Neural progenitor cell (in vitro differentiated cells): Measurements from ENCODE around the gene CFDP1. TPM values are rescaled to one million over a fixed set of nuclear protein-coding genes. Genes with fewer than 3 reads are reported as not detected.
"Not testable (repeated sequence)": the region's sequence is repeated elsewhere in the genome, so short reads cannot be mapped to it uniquely, and the experiment has no call there.

Experiments
- DNase-seq: peaks from one replicate; pipeline ENCODE4 v3.0.0-alpha.2; 2016; ENCODE audit warnings: low spot score
- H2AFZ ChIP-seq: fragments of 200-600 bp; sonication (generic); replicated peaks from 2 replicates; pipeline ENCODE4 v1.6.1; 2016; ENCODE audit warnings: antibody characterized with exemption
- H3F3A ChIP-seq: fragments of 200-600 bp; sonication (generic); 2 replicates; pipeline ENCODE4 v1.6.1; 2016; ENCODE audit warnings: antibody characterized with exemption, low read depth
- H3K27ac ChIP-seq: fragments of 200-600 bp; sonication (generic); 2 replicates; pipeline ENCODE4 v1.5.1; 2016; ENCODE audit warnings: mild to moderate bottlenecking
- H3K27me3 ChIP-seq: fragments of 200-600 bp; sonication (generic); 2 replicates; pipeline ENCODE4 v1.6.1; 2016; ENCODE audit warnings: mild to moderate bottlenecking, moderate library complexity
- H3K36me3 ChIP-seq: fragments of 200-600 bp; sonication (generic); 2 replicates; pipeline ENCODE4 v1.5.1; 2016
- H3K4me1 ChIP-seq: fragments of 200-600 bp; sonication (generic); 2 replicates; pipeline ENCODE4 v1.6.1; 2016; ENCODE audit warnings: mixed run types
- H3K4me2 ChIP-seq: fragments of 200-600 bp; sonication (generic); 2 replicates; pipeline ENCODE4 v1.6.1; 2016
- H3K4me3 ChIP-seq: fragments of 200-600 bp; sonication (generic); 2 replicates; pipeline ENCODE4 v1.5.1; 2016
- H3K79me2 ChIP-seq: fragments of 200-600 bp; sonication (generic); 2 replicates; pipeline ENCODE4 v1.6.1; 2016; ENCODE audit warnings: low read depth
- H3K9ac ChIP-seq: fragments of 200-600 bp; sonication (generic); 2 replicates; pipeline ENCODE4 v1.6.1; 2016
- H3K9me3 ChIP-seq: fragments of 200-600 bp; sonication (generic); 2 replicates; pipeline ENCODE4 v1.5.1; 2016; ENCODE audit warnings: low read depth
- H4K20me1 ChIP-seq: fragments of 200-600 bp; sonication (generic); 2 replicates; pipeline ENCODE4 v1.6.1; 2016; ENCODE audit warnings: low read depth
- H3K27ac Mint-ChIP-seq: 3 replicates; pipeline ENCODE4 v1.8.0; 2021; ENCODE audit warnings: mixed read lengths
- H3K27me3 Mint-ChIP-seq: 2 replicates; pipeline ENCODE4 v1.8.0; 2022; ENCODE audit warnings: low read depth, mild to moderate bottlenecking, inconsistent platforms, moderate library complexity, mixed read lengths; ENCODE audit not compliant: insufficient read depth
- H3K36me3 Mint-ChIP-seq: 3 replicates; pipeline ENCODE4 v1.8.0; 2021; ENCODE audit warnings: mixed read lengths
- H3K4me1 Mint-ChIP-seq: 3 replicates; pipeline ENCODE4 v1.8.0; 2021; ENCODE audit warnings: mixed read lengths
- H3K4me3 Mint-ChIP-seq: 3 replicates; pipeline ENCODE4 v1.8.0; 2021; ENCODE audit warnings: mild to moderate bottlenecking, moderate library complexity, mixed read lengths
- H3K9me3 Mint-ChIP-seq: 3 replicates; pipeline ENCODE4 v1.8.0; 2020; ENCODE audit warnings: mixed read lengths
- EZH2 ChIP-seq: fragments of 200-600 bp; sonication (generic); IDR thresholded peaks from 2 replicates; pipeline ENCODE4 v1.6.1; 2017; ENCODE audit warnings: antibody characterized with exemption, mild to moderate bottlenecking, moderate library complexity
- EZH2phosphoT487 ChIP-seq: fragments of 200-600 bp; sonication (generic); IDR thresholded peaks from 2 replicates; pipeline ENCODE4 v1.6.1; 2017; ENCODE audit warnings: antibody characterized with exemption
- total RNA-seq: library from RNA; depleted of rRNA; stranded (reverse); fragments of >200 nt; gene quantifications from 2 replicates; pipeline ENCODE4 v1.2.3, GENCODE V29; 2015; ENCODE audit warnings: low replicate concordance
- TF ChIP-seq, protein P1 (sequence below): fragments of 200-600 bp; sonication (generic); IDR thresholded peaks from 2 replicates; pipeline ENCODE4 v1.5.1; 2017; ENCODE audit warnings: antibody characterized with exemption, mild to moderate bottlenecking

CFDP1 gene
- total RNA-seq, 1 donor from 2014 or later, result 159 TPM

DNA sequence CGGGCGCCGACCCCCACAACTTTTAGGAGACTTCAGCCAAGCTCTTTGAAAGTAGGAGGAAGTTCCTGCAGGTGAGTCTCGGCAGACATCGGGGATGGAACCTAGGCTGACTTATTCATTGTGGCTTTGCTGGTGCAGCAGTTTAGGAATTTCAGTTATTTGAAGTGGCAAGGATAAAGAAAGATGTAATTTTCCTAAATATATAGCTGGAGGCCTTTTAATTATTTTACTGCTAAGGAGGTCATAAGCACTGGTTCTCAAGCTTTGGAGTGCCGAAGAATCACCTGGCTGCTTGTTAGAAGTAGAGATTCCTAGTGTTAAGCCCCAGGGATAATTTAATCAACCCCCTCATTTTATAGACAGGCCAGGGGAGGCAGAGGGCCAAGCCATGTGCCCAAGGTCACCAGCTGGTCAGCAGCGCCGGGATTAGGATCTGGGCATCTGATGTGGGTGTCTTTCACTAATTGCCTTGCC is 152.9 kb downstream of the CFDP1 start:
- H3K9me3 ChIP-seq, result no peaks in the 10 kb centered on the region
- no peak overlapping the region for H3K4me3 Mint-ChIP-seq
- H3K27me3 Mint-ChIP-seq, result no peaks in the 10 kb centered on the region
- no peak overlapping the region for H3K27ac ChIP-seq
- H3K9ac ChIP-seq, result no peak overlapping the region
- peaks cover 8% of the 10 kb centered on the region for H3K4me1 Mint-ChIP-seq
- TF ChIP-seq, protein P1, sequence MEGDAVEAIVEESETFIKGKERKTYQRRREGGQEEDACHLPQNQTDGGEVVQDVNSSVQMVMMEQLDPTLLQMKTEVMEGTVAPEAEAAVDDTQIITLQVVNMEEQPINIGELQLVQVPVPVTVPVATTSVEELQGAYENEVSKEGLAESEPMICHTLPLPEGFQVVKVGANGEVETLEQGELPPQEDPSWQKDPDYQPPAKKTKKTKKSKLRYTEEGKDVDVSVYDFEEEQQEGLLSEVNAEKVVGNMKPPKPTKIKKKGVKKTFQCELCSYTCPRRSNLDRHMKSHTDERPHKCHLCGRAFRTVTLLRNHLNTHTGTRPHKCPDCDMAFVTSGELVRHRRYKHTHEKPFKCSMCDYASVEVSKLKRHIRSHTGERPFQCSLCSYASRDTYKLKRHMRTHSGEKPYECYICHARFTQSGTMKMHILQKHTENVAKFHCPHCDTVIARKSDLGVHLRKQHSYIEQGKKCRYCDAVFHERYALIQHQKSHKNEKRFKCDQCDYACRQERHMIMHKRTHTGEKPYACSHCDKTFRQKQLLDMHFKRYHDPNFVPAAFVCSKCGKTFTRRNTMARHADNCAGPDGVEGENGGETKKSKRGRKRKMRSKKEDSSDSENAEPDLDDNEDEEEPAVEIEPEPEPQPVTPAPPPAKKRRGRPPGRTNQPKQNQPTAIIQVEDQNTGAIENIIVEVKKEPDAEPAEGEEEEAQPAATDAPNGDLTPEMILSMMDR, result no peak
- TF ChIP-seq EZH2phosphoT487 (no peak), EZH2 (no peak)
- peaks cover 1% of the 10 kb centered on the region for H3K9me3 Mint-ChIP-seq
- no peaks in the 10 kb centered on the region for H3F3A ChIP-seq
- H3K27me3 ChIP-seq, result no peaks in the 10 kb centered on the region
- H3K79me2 ChIP-seq, result no peaks in the 10 kb centered on the region
- no peaks in the 10 kb centered on the region for H3K4me1 ChIP-seq
- no peak overlapping the region for H3K4me3 ChIP-seq
- peaks cover 4% of the 10 kb centered on the region for H4K20me1 ChIP-seq
- peaks cover 6% of the 10 kb centered on the region for H3K36me3 Mint-ChIP-seq
- H3K36me3 ChIP-seq, result no peaks in the 10 kb centered on the region
- H3K27ac Mint-ChIP-seq, result no peak overlapping the region
- H3K4me2 ChIP-seq, result no peak overlapping the region
- H2AFZ ChIP-seq, result no peak overlapping the region
- DNase-seq, result no peak

DNA sequence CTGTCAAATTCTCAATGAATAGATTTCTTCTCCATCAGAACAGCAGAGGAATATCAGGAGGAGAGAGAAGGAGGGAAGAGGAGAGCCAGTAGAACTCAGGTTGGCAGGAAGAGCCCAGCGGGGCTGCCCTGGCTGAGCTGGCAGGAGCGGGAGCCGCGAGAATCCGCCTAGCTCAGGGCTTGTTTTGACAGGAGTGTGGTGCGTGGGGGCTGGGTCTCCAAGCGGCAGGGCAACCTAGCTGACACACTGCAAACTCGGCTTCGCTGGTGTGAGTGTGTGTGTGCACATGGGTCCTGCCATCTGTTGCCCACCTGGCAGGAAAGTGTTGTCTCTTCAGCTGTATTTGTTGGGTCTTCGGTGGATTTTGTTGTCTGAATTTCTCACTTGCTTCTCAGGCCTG is 154.0 kb downstream of the CFDP1 start:
- H3K4me1 ChIP-seq, result no peaks in the 10 kb centered on the region
- Mint-ChIP-seq H3K27me3 (peaks cover 2% of the 10 kb centered on the region), H3K36me3 (peaks cover 3% of the 10 kb centered on the region), H3K4me3 (no peak overlapping the region), H3K4me1 (peaks cover 8% of the 10 kb centered on the region), H3K27ac (no peak overlapping the region), H3K9me3 (no peaks in the 10 kb centered on the region)
- TF ChIP-seq EZH2phosphoT487 (no peak), EZH2 (no peak)
- TF ChIP-seq, protein P1, result no peak
- no peak overlapping the region for H3K4me2 ChIP-seq
- H3K9ac ChIP-seq, result no peak overlapping the region
- H4K20me1 ChIP-seq, result peaks cover 4% of the 10 kb centered on the region
- no peaks in the 10 kb centered on the region for H3K27me3 ChIP-seq
- no peak overlapping the region for H3K27ac ChIP-seq
- H3K36me3 ChIP-seq, result no peaks in the 10 kb centered on the region
- no peak overlapping the region for H2AFZ ChIP-seq
- no peak overlapping the region for H3K4me3 ChIP-seq
- no peaks in the 10 kb centered on the region for H3K79me2 ChIP-seq
- H3F3A ChIP-seq, result no peaks in the 10 kb centered on the region
- DNase-seq, result no peak
- no peaks in the 10 kb centered on the region for H3K9me3 ChIP-seq

DNA sequence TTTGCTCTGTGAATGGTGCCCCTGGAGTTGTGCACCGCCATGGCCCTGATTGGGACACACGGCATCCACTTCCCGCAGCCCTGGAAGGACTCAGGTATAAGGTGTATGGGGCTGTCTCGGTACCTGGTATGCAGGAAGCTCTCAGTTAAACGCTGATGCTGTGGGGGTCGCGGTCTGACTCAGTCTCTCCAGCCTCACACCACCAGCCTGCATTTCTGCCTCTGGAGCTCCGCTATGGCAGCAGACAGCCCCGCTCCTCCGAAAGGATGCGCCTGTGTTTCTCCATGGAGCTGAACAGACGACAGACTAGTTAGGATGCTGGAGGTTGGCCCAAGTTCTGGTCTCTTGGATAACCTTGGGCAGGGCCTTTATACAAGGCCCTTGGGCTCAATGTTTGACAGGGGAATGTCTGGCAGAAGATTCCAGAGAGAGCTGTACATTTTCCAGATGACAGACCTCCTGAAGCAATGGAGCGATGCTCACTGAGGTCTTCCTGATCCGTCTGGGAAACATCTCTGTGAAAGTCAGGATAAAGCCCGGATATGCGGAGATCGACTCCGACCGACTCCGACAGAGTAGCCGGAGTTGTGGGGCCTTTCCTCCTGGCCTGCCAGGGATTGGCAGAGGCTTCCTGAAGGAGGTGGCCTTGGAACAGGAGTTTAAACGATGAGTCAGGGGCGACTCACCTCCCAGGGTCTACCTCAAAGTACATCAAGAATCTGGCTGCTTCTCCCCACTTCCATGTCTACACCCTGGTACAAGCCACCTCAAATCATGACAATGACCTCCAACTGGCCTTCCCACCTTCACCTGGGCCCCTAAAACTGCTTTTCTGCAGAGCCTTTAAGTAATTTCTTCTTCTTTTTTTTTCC is 160.0 kb downstream of the CFDP1 start:
- H3K4me3 Mint-ChIP-seq, result no peak overlapping the region

DNA sequence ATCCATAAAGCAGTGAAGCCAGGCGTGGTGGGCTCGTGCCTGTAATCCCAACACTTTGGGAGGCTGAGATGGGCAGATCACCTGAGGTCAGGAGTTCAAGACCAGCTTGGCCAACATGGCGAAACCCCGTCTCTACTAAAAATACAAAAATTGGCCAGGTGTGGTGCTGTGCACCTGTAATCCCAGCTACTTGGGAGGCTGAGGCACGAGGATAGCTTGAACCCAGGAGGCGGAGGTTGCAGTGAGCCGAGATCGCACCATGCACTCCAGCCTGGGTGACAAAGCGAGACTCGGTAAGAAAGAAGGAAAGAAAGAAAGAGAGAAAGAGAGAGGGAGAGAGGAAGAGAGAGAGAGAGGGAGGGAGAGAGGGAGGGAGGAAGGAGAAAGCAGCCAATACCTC is 160.7 kb downstream of the CFDP1 start:
- H3K36me3 Mint-ChIP-seq, H3F3A ChIP-seq, H3K79me2 ChIP-seq, H3K9me3 Mint-ChIP-seq, H3K27ac Mint-ChIP-seq, H3K4me2 ChIP-seq, H3K9ac ChIP-seq, H3K27me3 ChIP-seq, H3K4me1 ChIP-seq, H3K4me3 ChIP-seq, H3K27me3 Mint-ChIP-seq, H3K4me3 Mint-ChIP-seq, H3K36me3 ChIP-seq, H2AFZ ChIP-seq, H3K27ac ChIP-seq, DNase-seq, H3K9me3 ChIP-seq, H4K20me1 ChIP-seq: not testable (repeated sequence)
- peaks cover 12% of the 10 kb centered on the region for H3K4me1 Mint-ChIP-seq

More for the DNA sequence above, 160.0 kb downstream of the CFDP1 start:
- Histone ChIP-seq H4K20me1 (no peaks in the 10 kb centered on the region), H3F3A (no peaks in the 10 kb centered on the region), H3K9ac (no peak overlapping the region), H3K27ac (no peak overlapping the region), H3K27me3 (no peaks in the 10 kb centered on the region), H3K36me3 (no peaks in the 10 kb centered on the region), H3K4me3 (no peak overlapping the region), H3K4me1 (no peaks in the 10 kb centered on the region), H3K4me2 (no peak overlapping the region), H3K9me3 (no peaks in the 10 kb centered on the region), H2AFZ (no peak overlapping the region), H3K79me2 (no peaks in the 10 kb centered on the region)
- Mint-ChIP-seq H3K27me3 (peaks cover 4% of the 10 kb centered on the region), H3K4me1 (peaks cover 12% of the 10 kb centered on the region), H3K9me3 (no peaks in the 10 kb centered on the region), H3K27ac (peak overlapping the region; percentile 24), H3K36me3 (no peaks in the 10 kb centered on the region)
- TF ChIP-seq EZH2phosphoT487 (no peak), EZH2 (no peak)
- TF ChIP-seq, protein P1, result no peak
- no peak for DNase-seq
